Inflammatory macrophage treated with lipopolysaccharide for 1 hour (primary cell): ENCODE data around the gene CARNS1.
A peak's percentile ranks its signal among the peaks of the same experiment; 100 is the strongest.

Experiments
- DNase-seq, 2 donors: peaks; one replicate each; pipeline ENCODE4 v3.0.0-alpha.2; 2020 to 2022

CARNS1 gene

DNA sequence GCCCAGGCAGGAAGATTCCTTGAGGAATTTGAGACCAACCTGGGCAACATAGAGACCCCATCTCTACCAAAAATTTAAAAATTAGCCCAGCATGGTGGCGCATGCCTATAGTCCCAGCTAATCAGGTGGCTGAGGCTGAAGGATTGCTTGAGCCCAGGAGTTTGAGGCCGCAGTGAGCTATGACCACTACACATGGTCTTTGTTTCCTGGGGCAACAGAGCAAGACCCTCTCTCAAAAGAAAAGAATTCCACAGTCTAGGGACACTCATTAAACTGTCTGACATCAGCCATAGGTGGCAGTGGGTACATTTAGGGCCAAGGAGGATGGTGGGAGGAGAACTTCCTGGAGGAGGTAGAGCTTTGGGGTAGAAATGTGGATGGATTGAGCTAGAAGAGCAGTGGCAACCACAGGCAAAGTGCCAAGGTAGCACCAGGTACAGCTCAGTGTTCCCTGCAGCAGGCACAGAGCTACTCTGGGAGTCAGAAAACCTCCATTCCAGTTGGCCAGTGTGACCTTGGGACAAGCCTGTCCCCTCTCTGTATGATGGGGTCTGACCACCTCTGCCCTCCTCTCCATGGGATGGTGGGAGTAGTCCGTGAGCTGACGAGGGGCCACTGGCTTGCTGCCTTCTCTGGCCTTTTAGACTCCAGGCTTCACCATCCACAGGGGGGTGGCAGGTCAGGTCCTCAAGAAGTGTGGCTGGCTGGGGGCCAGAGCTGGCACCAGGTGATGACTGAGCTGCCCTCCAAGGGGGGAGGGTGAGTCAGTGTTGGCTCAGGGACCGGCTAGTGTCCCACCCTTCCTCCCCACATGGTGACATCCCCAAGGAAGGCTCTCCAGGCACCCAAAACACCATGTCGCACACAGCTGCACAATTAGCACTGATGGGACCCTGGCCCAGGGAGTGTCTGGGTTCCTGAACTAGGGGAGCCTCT is 38.3 kb upstream of the CARNS1 start:
- DNase-seq = no peak

DNA sequence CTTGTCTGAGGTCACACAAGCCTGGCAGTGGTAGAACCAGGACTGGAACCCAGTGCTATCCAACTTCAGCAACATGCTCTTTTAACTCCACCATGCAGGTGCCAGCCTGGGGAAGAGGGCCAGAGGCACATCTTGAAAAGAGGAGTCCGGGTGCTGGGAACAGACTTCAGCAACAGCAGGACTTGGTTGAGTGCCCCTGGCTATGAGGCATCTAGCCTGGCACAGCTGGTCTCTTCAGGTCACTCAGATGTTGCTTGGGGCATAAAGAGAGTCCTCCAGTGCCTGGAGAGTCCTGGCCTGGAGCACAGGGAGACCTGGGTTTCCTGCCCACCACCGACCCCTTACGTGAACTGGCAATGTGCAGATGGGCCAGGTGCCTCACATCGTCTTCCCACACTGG is 36.9 kb upstream of the CARNS1 start:
- no peak for DNase-seq

DNA sequence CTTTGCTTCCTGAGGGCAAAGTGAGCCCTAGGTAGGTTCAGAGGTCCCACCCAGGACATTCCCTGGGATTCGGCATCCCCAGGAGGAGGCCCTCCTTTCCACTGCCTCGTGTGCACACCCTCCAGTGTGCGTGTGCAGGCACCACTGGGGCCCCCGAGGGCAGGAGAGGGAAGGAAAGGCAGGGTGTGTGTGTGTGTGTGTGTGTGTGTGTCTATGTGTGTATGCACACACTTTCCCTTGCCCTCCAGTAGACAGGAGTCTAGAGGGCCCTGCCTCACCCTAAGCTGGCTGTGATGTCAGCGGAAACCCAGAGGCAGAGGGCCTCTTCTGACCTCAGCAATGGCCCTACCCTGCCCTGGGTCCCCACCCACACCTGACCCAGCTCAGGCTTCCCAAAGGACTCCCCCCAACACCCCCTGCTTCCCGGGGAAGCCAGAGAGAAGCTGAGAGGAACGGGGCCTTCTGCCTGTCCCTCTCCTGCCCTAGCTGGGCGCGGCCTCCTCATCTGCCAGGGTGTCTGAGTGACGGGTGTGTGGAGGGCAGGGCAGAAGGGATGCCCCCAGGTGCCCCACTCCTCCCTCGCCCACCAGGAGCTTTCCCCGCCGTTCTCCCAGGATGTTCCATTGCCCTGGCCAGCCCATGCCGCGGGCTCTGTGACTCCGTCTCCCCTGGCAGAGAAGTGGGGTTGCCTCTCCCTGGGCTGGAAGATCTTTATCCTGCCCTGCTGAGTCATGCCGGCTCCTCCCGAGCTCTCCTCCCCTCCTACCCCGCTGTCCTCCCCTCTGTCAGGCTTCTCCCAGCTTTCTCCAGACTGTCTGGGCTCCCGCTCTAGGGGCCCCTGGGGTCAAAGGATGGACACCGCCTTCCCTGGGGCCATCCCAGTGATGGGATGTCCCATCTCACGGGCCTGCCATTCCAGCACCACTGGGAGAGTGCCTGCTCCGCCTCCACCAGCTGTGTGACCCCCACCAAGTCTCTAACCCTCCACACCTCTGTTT is 36.1 kb upstream of the CARNS1 start:
- peak in 1 of 2 donors; percentile 70 for DNase-seq

DNA sequence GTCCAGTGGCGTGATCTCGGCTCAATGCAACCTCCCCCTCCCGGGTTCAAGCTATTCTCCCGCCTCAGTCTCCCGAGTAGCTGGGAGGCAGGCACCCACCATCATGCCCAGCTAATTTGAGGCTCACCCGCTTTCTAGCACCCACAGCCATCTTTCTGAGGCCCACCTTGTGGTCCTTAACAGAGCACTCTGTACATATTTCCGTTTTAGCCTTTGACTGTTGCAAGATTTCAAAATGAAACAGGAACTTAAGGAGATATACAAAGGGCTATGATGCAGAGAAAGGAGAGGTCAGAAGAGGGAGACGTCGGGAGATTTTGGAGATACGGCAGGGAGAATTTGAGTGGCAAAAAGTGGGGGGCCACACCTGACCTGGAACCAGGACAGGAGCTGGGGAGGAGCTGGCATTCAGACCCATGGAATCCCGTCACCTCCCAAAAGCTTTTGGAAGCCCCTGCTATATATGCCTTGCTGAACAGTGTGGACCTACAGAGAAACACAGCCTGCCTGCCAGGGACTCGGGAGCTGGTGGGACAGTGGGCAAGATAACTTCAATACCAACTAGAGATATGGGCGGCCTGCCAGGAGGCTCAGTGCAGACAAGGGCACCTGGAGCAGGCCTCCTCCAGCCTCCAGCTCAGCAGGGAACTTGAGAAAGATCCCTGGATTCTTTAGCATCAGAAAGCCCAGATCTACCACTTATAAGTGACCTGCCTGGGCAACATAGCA is 34.1 kb upstream of the CARNS1 start:
- DNase-seq = peak; percentile 71 to 72

DNA sequence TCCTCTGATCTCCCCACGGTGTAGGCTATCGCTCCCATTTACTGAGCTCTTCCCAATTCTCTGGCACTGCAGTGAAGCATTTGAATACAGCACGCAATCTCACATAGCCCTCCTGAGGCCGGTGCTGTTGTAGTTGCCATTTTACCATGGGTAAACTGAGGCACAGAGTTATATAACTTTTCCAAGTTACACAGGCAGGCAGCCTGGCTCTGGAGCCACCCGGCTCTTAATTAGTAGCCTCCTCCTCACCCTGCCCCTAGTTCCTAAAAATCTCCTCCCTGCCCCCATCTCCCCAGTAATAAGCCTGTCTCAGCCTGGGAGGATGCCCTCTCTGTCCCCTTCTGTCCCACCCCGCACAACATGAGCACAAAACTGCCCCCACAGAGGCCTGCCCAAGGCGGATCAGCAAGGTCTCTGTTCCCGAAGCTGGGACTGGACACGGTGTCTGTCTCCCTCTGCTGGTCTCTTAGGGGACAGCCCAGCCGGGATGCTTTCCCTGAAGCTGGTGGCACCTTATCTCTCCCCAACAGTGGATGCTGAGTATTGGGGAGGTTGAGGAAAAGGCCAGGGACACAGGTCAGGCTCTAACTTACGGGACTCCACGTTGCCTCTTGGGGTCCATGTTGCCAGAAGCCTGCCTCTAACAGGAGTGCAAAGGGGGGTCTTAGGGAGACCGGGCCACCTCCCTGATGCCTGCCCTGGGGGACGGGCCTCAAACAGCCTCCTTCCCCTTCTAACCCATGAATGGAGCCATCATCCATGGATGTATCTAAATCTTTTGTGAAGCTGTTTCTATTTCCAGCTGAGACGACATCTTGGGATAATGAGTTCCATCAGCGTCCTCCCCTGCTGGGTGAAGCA is 33.0 kb upstream of the CARNS1 start:
- DNase-seq = peak; percentile 62 to 93

DNA sequence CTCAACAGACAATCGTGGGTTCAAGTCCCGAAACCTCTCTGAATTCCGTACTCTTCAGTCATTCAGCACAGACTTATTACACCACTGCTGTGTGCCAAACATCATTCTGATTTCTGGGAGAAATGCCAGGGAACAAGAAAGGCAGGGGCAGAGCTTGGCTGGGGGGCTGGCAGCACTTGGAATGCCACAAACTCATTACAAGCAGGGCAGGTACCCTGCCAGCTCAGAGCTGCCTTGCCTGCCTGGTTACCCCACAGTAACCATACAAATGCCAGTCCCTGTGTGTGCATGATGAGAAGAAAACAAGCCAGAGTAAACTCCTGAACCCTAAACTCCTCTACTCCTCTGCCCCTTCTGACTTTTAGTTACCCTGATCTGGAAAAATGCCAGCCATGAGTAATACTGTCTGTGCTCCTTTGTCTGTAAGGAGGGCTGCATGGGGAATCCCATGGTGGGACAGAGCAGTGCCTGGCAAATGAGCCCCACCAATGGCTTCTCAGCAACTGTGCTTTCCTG is 30.6 kb upstream of the CARNS1 start:
- no peak for DNase-seq

DNA sequence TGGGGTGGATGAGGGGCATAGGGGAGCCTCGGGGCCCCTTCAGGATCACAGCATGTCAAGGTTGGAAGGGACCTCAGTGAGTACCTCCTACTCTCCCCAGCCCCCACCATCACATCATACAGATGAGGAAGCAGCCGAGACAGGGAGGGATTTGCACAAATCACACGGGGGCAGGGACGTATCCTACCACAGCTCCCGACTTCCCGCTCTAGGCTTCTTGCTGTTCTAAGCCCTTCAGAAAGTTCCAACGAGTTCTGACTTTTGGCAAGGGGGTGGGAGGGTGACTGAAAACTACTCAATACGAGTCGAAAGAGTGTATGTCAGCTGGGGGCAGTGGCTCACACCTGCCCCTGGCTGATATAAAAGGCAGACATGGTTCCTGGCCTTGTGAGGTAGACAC is 28.4 kb upstream of the CARNS1 start:
- DNase-seq = no peak

DNA sequence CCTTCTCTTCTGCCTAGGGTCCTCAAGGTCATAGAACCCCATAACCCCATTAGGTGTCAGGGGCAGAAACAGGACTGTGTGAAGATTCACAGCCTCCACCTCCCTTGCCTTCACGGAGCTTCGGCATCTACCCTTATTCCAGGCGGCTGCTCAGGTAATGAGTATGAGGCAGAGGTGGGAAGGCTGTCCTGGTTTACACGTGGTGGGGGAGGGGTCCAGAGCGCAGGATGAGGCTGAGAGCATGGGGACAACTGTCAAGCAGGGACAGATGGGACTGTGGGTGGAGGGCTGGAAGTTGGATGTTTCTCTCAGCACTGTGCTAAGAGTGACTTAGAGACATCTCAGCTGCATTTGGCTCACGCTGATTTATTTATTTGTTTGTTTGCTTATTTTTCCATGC is 28.0 kb upstream of the CARNS1 start:
- no peak for DNase-seq

DNA sequence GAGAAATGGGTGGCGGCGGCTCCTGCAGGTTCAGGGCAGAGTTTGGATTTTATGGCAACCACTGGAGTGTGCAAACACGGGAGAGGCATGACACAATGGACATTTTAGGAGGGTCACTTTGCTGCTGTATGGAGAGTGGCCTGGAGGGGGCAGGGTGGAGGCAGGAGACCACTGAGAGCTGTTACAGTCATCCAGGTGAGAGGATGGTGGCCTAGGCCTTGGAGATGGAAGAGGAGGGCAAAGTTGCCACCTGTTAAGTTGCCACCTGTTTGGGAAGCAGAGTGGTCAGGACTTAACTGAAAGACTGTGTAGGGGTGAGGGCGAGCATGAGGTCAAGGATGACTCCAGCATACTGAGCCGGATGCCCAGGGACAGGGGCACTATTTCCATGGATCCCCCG is 26.0 kb upstream of the CARNS1 start:
- peak in 1 of 2 donors; percentile 48 for DNase-seq

DNA sequence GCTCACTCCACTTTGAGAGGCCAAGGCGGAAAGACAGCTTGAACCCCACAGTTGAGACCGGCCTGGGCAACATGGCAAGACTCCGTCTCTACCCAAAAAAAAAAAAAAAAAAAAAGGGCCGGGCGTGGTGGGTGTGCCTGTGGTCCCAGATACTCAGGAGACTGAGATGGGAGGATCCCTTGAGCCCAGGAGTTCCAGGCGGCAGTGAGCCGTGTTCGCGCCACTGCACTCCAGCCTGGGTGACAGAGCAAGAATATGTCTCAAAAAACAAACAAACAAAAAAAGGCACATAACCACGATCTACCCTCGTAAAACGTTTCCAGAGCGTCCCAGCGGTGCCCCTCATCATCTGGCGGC is 24.6 kb upstream of the CARNS1 start:
- no peak for DNase-seq

DNA sequence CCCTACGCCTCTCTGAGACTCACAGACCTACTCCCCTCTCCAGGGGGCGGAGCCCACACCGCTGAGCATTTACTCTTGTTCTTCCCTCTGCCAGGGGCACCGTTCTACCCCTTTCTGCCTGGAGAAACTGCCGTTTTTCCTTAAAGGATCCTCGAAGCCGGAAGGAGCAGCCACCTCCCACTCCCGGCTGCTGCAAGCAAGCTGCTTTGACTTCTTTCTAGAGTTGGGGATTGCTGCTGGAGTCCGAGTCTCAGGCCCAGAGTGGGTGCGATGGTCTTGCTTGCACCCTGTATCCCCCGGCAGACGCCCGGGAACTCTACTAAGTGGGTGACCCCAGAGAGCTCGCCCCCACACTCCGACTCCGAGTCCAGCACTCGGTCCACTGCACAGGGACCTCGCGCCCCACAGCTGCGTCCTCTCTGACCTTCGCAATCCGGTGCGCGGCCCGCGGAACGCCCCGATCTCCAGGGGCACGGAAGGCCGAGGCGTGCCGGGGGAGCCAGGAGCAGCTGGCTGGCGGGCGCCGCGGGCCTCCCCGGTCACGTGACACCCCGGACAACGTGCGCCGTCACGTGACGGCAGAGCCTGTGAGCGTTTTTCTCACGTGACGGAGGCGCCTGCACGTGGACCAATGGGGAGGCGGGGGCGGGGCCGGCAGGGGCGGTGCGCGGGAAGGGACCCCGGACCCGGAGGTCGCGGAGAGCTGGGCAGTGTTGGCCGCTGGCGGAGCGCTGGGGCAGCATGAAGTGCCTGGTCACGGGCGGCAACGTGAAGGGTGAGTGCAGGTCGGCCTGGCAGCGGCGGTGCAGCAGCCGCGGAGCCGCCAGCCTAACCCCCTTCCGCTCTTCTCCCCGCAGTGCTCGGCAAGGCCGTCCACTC is 23.9 kb upstream of the CARNS1 start, which contains the start of gene RAD9A:
RAD9A (plus strand) TSS at position 683 of the 879 bp plus-strand sequence; CDS start at position 742, 59 bp downstream.
- DNase-seq = peak; percentile 76 to 86

DNA sequence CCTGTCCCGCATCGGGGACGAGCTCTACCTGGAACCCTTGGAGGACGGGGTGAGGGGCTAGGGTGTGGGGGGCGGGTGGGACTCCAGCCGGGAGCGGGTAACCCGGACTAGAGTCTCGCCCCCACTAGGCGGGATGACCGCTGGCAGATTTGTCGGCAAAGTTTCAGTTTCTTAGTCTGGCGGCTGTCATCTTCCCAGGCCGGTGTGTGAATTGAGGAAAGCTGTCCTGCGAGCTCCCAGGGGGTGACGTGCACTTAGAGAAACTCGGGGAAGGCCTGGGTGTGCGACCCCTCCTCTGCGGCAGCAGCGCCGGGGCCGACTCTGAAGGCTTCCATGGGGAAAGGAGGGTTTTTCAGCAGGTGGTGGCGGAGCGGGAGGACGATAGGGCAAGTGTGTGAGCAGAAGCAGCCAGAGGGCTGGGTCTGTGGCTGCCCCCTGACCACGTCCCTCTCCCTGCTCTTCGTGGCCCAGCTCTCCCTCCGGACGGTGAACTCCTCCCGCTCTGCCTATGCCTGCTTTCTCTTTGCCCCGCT is 23.2 kb upstream of the CARNS1 start:
- DNase-seq = no peak

DNA sequence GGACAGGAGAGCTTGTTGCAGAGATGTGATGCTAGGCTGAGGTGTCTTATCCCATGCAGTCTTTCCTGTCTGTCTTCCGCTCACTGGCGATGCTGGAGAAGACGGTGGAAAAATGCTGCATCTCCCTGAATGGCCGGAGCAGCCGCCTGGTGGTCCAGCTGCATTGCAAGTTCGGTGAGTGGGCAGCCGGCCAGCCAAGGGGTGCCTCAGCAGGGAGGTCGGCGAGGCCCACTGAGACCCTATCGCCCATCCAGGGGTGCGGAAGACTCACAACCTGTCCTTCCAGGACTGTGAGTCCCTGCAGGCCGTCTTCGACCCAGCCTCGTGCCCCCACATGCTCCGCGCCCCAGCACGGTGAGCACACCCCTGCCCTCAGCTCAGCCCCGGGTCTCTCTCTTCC is 22.0 kb upstream of the CARNS1 start:
- no peak for DNase-seq

DNA sequence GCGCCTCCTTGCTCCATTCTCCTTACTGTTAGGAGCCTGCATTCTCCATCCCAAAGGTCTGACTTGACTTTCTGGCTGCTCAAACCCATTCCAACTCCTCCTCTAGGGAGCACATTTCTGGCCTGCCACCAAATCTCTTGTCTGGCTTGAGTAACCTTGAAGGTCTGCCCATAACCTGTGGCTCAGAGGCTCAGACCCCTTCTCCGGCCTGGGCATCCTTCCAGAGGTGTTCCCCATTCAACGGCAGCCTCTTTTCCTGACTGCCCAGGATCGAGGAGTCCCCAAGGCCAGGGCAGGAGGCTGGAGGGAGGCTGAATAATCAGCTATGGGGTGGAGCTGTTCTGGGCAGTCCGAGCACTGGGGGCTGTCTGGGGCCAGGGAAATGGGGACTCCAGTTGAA is 21.5 kb upstream of the CARNS1 start:
- DNase-seq = no peak

DNA sequence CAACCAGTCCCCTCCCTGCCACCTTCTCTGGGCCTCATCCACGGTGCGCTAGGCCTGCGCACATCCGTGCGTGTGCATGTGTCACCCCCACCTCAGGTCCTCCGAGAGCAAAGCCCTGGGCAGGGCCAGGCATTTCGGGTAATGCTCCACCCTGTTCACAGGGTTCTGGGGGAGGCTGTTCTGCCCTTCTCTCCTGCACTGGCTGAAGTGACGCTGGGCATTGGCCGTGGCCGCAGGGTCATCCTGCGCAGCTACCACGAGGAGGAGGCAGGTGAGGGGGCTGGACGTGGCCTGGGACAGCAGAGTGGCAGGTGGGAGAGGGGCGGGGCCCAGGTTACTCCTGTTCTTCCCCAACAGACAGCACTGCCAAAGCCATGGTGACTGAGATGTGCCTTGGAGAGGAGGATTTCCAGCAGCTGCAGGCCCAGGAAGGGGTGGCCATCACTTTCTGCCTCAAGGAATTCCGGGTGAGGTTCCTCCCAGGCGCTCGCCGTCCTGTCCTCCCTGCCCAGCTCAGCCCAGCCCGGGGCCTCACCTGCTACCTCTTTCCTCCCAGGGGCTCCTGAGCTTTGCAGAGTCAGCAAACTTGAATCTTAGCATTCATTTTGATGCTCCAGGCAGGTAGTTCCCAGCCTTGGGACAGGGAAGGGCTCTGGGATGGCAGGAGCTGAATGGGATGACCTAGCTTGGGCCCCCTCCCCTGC is 19.8 kb upstream of the CARNS1 start:
- no peak for DNase-seq

DNA sequence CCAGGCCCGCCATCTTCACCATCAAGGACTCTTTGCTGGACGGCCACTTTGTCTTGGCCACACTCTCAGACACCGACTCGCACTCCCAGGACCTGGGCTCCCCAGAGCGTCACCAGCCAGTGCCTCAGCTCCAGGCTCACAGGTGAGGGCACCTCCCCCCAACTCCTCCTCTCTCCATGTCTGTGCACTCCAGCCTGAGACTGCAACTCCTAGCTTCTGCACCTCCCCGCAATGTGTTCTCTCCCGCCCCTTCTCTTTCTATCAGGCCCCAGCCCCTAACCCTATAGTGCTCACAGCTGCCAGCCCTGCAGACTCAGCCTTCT is 19.3 kb upstream of the CARNS1 start:
- DNase-seq = no peak

DNA sequence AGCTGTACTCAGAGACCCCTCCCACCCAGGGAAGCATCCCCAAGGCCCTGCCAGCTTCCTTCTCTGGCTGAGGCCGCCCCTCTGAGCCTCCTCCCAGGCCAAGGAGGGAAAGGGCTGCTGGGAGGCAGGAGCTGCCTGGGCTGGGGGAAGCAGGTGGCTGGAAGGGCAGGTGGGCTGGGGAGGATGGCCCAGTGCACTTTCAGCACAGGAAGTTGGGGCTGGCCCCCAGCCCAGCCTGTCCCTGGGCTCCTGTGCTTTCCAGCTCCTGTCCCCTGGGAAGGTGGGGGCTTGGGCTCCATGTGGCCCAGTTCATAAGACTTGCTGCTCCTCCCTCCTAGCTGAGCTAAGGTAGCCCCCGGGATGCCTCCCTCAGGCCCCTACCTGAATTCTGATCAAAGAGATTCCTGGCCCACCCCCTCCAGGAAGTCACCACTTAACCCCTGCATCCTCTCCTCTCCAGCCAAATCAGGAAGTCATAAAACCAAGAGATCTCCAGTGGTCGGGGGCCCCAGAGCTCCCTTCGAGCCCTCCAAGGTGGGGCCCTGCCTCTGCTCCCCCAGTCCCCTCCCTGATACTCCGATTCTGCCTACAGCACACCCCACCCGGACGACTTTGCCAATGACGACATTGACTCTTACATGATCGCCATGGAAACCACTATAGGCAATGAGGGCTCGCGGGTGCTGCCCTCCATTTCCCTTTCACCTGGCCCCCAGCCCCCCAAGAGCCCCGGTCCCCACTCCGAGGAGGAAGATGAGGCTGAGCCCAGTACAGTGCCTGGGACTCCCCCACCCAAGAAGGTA is 18.7 kb upstream of the CARNS1 start:
- no peak for DNase-seq

DNA sequence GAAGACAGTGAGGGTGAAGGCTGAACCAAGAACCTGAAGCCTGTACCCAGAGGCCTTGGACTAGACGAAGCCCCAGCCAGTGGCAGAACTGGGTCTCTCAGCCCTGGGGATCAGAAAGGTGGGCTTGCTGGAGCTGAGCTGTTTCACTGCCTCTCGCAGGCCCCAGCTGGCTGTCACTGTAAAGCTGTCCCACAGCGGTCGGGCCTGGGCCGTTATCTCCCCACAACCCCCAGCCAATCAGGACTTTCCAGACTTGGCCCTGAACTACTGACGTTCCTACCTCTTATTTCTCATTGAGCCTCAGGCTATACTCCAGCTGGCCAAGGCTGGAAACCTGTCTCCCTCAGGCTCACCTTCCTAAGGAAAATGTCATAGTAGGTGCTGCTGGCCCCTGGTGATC is 17.9 kb upstream of the CARNS1 start:
- DNase-seq = no peak
